ENCODE data around the gene ELOVL1.

Gene ELOVL1

GRCh38 chr1:43358121-43358745 is 9.6 kb downstream of the ELOVL1 start:
- Histone ChIP-seq H3K36me3 (replicated peaks) (peaks cover 44% of the 10 kb centered on the region), H3K9me3 (no peaks in the 10 kb centered on the region), H3K27me3 (ENCODE audit: low read depth) (no peaks in the 10 kb centered on the region), H3K4me1 (peaks cover 17% of the 10 kb centered on the region), H3K4me3 (peak overlapping the region; percentile 88)
- peak; percentile 46 to 62 for DNase-seq (ENCODE audit: low spot score in 2 of 2)
- in situ Hi-C loops (cut with MboI; ENCODE audit: low sequenced_read_pairs), result no loop called here

GRCh38 chr1:43357251-43357650 is 10.6 kb downstream of the ELOVL1 start:
- Histone ChIP-seq H3K9me3 (no peaks in the 10 kb centered on the region), H3K36me3 (replicated peaks) (peaks cover 34% of the 10 kb centered on the region), H3K27me3 (ENCODE audit: low read depth) (no peaks in the 10 kb centered on the region), H3K4me3 (no peak overlapping the region), H3K4me1 (peaks cover 17% of the 10 kb centered on the region)
- no peak for DNase-seq (ENCODE audit: low spot score in 2 of 2)
- in situ Hi-C loops (cut with MboI; ENCODE audit: low sequenced_read_pairs), result no loop called here

- in situ Hi-C loops (cut with MboI; ENCODE audit: low sequenced_read_pairs), result no loop called here
- no peak overlapping the region for H3K4me3 ChIP-seq
Measured at GRCh38 chr1:43354936-43355335, 12.9 kb downstream of the ELOVL1 start.

GRCh38 chr1:43354471-43354870 is 13.3 kb downstream of the ELOVL1 start:
- H3K27me3 ChIP-seq (ENCODE audit: low read depth), result no peaks in the 10 kb centered on the region
- no peak overlapping the region for H3K4me3 ChIP-seq
- H3K36me3 ChIP-seq (replicated peaks), result peaks cover 6% of the 10 kb centered on the region
- H3K4me1 ChIP-seq, result peaks cover 3% of the 10 kb centered on the region
- no peak for DNase-seq (ENCODE audit: low spot score in 2 of 2)
- in situ Hi-C loops (cut with MboI; ENCODE audit: low sequenced_read_pairs), result no loop called here
- no peaks in the 10 kb centered on the region for H3K9me3 ChIP-seq

More at GRCh38 chr1:43354936-43355335, 12.9 kb downstream of the ELOVL1 start:
- H3K9me3 ChIP-seq, result no peaks in the 10 kb centered on the region
- H3K36me3 ChIP-seq (replicated peaks), result peaks cover 11% of the 10 kb centered on the region
- H3K27me3 ChIP-seq (ENCODE audit: low read depth), result no peaks in the 10 kb centered on the region
- H3K4me1 ChIP-seq, result peaks cover 3% of the 10 kb centered on the region
- DNase-seq (ENCODE audit: low spot score in 2 of 2), result no peak

- in situ Hi-C loops (cut with MboI; ENCODE audit: low sequenced_read_pairs), result no loop called here
Measured at GRCh38 chr1:43352881-43353280, 14.9 kb downstream of the ELOVL1 start.

GRCh38 chr1:43352351-43352705 is 15.5 kb downstream of the ELOVL1 start:
- no peak for DNase-seq (ENCODE audit: low spot score in 2 of 2)
- H3K27me3 ChIP-seq (ENCODE audit: low read depth), result no peaks in the 10 kb centered on the region
- no peaks in the 10 kb centered on the region for H3K9me3 ChIP-seq
- in situ Hi-C loops (cut with MboI; ENCODE audit: low sequenced_read_pairs), result no loop called here
- H3K4me1 ChIP-seq, result no peaks in the 10 kb centered on the region; the same call in 1 of the 2 replicates
- H3K36me3 ChIP-seq (replicated peaks), result no peaks in the 10 kb centered on the region
- H3K4me3 ChIP-seq, result no peak overlapping the region

More at GRCh38 chr1:43352881-43353280, 14.9 kb downstream of the ELOVL1 start:
- Histone ChIP-seq H3K4me1 (peaks cover 2% of the 10 kb centered on the region), H3K36me3 (replicated peaks) (no peaks in the 10 kb centered on the region), H3K9me3 (no peaks in the 10 kb centered on the region), H3K4me3 (no peak overlapping the region), H3K27me3 (ENCODE audit: low read depth) (no peaks in the 10 kb centered on the region)
- no peak for DNase-seq (ENCODE audit: low spot score in 2 of 2)

GRCh38 chr1:43351421-43352350 is 16.1 kb downstream of the ELOVL1 start:
- Histone ChIP-seq H3K9me3 (no peaks in the 10 kb centered on the region), H3K27me3 (ENCODE audit: low read depth) (no peaks in the 10 kb centered on the region), H3K36me3 (replicated peaks) (no peaks in the 10 kb centered on the region), H3K4me1 (no peaks in the 10 kb centered on the region; the same call in 1 of the 2 replicates), H3K4me3 (no peak overlapping the region)
- no peak for DNase-seq (ENCODE audit: low spot score in 2 of 2)
- in situ Hi-C loops (cut with MboI; ENCODE audit: low sequenced_read_pairs), result no loop called here

- DNase-seq (ENCODE audit: low spot score in 2 of 2), result no peak
- no peak overlapping the region for H3K4me3 ChIP-seq
- in situ Hi-C loops (cut with MboI; ENCODE audit: low sequenced_read_pairs), result no loop called here
- no peaks in the 10 kb centered on the region for H3K9me3 ChIP-seq
- H3K27me3 ChIP-seq (ENCODE audit: low read depth), result no peaks in the 10 kb centered on the region
- H3K4me1 ChIP-seq, result no peaks in the 10 kb centered on the region; the same call in 1 of the 2 replicates
- no peaks in the 10 kb centered on the region for H3K36me3 ChIP-seq (replicated peaks)
Measured at GRCh38 chr1:43350976-43351375, 16.8 kb downstream of the ELOVL1 start.

GRCh38 chr1:43349594-43350306 is 18.1 kb downstream of the ELOVL1 start:
- in situ Hi-C loops (cut with MboI; ENCODE audit: low sequenced_read_pairs), result no loop called here
- H3K9me3 ChIP-seq, result no peaks in the 10 kb centered on the region
- no peaks in the 10 kb centered on the region for H3K36me3 ChIP-seq (replicated peaks)
- no peaks in the 10 kb centered on the region for H3K27me3 ChIP-seq (ENCODE audit: low read depth)
- H3K4me3 ChIP-seq, result no peak overlapping the region
- no peaks in the 10 kb centered on the region; the same call in 1 of the 2 replicates for H3K4me1 ChIP-seq
- no peak for DNase-seq (ENCODE audit: low spot score in 2 of 2)

- H3K36me3 ChIP-seq (replicated peaks), result no peaks in the 10 kb centered on the region
- in situ Hi-C loops (cut with MboI; ENCODE audit: low sequenced_read_pairs), result no loop called here
- H3K4me1 ChIP-seq, result no peaks in the 10 kb centered on the region; the same call in 1 of the 2 replicates
- H3K9me3 ChIP-seq, result no peaks in the 10 kb centered on the region
- no peaks in the 10 kb centered on the region for H3K27me3 ChIP-seq (ENCODE audit: low read depth)
- no peak for DNase-seq (ENCODE audit: low spot score in 2 of 2)
- H3K4me3 ChIP-seq, result no peak overlapping the region
Measured at GRCh38 chr1:43348809-43349593, 18.8 kb downstream of the ELOVL1 start.

GRCh38 chr1:43348343-43348808 is 19.4 kb downstream of the ELOVL1 start:
- DNase-seq (ENCODE audit: low spot score in 2 of 2), result no peak
- Histone ChIP-seq H3K4me1 (no peaks in the 10 kb centered on the region), H3K27me3 (ENCODE audit: low read depth) (no peaks in the 10 kb centered on the region), H3K36me3 (replicated peaks) (no peaks in the 10 kb centered on the region), H3K9me3 (no peaks in the 10 kb centered on the region), H3K4me3 (no peak overlapping the region)
- in situ Hi-C loops (cut with MboI; ENCODE audit: low sequenced_read_pairs), result no loop called here

- no peak overlapping the region for H3K4me3 ChIP-seq
- in situ Hi-C loops (cut with MboI; ENCODE audit: low sequenced_read_pairs), result no loop called here
- no peaks in the 10 kb centered on the region for H3K9me3 ChIP-seq
Measured at GRCh38 chr1:43346636-43347035, 21.2 kb downstream of the ELOVL1 start.

GRCh38 chr1:43345120-43345519 is 22.7 kb downstream of the ELOVL1 start:
- Histone ChIP-seq H3K27me3 (ENCODE audit: low read depth) (no peaks in the 10 kb centered on the region), H3K9me3 (no peaks in the 10 kb centered on the region), H3K4me1 (no peaks in the 10 kb centered on the region), H3K4me3 (no peak overlapping the region), H3K36me3 (replicated peaks) (no peaks in the 10 kb centered on the region)
- no peak for DNase-seq (ENCODE audit: low spot score in 2 of 2)
- in situ Hi-C loops (cut with MboI; ENCODE audit: low sequenced_read_pairs), result no loop called here

More at GRCh38 chr1:43346636-43347035, 21.2 kb downstream of the ELOVL1 start:
- Histone ChIP-seq H3K27me3 (ENCODE audit: low read depth) (no peaks in the 10 kb centered on the region), H3K36me3 (replicated peaks) (no peaks in the 10 kb centered on the region), H3K4me1 (no peaks in the 10 kb centered on the region)
- DNase-seq (ENCODE audit: low spot score in 2 of 2), result no peak
